Right renal pelvis (tissue), 4 donors: ENCODE data around the gene SCYGR8. TPM values are rescaled to one million over a fixed set of nuclear protein-coding genes. Genes with fewer than 3 reads are reported as not detected.
A peak's percentile ranks its signal among the peaks of the same experiment; 100 is the strongest.

Experiments used
- DNase-seq, 4 donors: peaks; one replicate each; pipeline ENCODE4 v3.0.0-alpha.2; 2013; ENCODE audit warnings: low read depth in 4 of 4, low spot score in 3 of 4, missing footprints in 1 of 4
- polyA plus RNA-seq, 4 donors: library from polyadenylated mRNA; unstranded; fragments of 120-200 nt; gene quantifications; one replicate each; pipeline ENCODE4 v1.2.1, GENCODE V29; 2013; ENCODE audit not compliant: insufficient read length in 4 of 4

Gene SCYGR8
- polyA plus RNA-seq, 4 donors = not detected

DNA sequence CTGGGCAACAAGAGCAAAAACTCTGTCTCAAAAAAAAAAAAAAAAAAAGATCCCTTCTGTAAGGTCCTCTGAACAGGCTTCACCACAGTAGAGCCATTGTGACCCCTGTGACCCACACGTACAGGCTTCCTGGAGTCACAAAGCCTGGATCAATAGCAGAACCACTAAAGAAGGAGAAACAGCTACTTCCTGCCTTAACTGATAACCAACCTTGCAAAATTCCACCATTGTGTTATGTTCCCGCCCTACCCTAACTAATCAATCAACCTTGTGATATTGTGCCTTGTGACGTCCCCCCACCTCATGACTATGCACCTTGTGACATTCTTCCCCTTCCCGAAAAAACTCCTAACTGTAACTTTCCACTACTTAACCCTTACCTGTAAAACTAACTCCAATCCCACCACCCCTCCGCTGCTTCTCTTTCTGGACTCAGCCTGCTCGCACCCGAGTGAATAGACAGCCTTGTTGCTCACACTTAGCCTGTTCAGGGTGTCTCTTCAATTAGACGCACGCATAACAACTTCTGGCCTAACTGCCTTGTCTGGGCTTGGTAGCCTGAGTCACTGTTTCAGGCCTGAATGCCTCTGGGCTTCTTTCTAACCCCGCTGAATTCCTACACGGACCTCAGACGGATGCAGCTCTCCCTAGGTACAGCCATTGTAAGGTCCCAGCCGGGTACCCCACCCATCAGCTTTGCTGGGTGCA, 13.9 kb downstream of the SCYGR8 start:
- no peak for DNase-seq

DNA sequence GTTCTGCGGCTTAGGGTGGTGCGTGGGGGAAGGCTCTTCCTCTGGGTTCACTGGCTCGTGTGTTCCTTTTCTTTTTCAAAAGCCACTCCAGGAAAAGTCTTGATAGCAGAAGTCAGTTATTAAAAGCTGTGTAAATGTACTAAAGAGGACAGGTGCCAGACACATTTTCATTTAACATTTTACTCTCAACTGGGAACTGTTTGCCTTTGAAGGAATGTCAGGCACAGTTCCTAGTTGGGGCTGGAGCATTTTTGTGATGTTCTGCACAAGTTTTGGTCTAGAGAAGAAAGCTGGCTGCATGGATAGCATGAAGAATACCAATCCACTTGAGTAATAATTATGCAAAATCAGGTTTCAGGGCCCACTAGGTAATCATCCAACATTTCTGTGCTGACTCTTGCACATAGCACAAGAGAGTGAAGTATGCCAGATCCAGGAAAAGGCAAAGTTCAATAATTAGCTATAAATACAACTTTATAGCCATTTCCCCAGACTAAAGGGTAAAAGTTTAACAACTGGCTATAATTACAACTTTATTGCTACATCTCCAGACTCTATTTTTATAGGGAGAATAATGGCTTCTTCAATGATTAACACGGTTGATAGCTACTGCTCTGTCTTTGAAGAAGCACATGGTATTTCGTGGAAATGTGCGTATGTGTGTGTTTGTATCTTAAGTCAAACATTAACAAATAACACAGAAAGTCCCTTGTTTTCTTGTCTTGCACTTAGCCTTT, 16.2 kb downstream of the SCYGR8 start:
- peak in 3 of 4 donors; percentile 29 to 71 (median 45) for DNase-seq

DNA sequence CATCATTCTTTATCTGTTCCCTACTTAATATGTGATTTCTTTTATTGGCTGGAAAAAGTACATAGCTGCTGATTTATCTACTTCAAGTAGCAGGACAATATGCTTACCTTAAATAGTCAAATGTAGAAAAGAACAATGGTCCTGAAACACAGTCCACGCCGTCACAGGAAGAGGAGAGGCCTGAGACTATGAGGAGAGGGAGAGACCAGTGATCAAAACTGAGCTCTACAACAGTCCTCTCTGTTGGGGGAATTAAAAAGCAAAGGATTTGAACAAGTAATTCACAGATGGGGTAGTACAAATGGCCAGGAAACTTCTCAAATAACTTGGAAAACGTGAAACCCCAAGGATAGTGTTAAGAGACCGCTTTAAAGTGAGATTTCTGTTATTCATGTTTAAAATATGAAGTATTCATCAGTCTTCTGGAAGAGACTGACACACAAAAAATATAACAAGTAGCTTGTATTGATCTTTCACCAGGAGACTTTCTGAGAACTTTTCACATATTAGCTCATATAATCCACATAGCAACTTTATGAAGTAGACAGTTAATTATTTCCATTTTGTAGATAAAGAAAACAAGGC, 20.2 kb downstream of the SCYGR8 start:
- DNase-seq = no peak

- DNase-seq = peak in 3 of 4 donors; percentile 63 to 68 (median 65)
These were observed 20.7 kb downstream of the SCYGR8 start for GRCh38 chr2:227766373-227766883.

- DNase-seq = no peak
These were observed 22.1 kb downstream of the SCYGR8 start for GRCh38 chr2:227767830-227768229.

DNA sequence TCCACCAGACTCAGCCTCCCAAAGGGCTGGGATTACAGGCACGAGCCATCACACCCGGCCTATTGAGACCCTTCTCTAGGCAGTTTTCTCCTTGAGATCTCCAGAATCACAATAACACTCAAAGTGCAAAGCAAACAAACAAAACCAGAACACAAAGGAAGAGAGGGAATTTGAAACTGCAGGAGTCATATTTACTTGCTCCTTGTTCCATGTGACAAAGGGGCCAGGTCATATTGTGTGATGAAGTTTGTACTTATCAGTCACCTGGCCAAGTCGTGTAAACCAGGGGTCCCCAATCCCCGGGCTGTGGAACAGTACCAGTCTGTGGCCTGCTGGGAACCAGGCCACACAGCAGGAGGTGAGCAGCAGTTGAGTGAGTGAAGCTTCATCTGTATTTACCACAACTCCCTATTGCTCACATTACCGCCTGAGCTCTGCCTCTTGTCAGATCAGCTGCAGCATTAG, 26.5 kb downstream of the SCYGR8 start:
- DNase-seq = no peak

DNA sequence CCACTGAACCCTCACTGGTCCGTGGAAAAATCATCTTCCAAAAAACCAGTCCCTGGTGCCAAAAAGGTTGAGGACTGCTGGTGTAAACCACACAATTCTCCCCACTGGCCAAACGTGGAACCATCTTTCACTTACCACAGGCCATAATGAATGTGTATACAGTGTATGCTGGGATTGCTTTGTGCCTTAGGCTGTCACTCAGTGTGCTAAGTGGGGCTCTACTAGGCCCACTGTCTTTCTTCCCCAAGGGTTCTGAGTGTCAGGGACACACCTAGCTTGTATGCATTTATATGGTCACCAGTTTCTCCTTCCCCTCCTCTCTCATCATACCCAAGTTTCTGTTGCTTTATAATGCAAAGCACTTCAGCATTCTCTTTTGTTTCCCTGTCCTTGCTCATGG, 27.2 kb downstream of the SCYGR8 start:
- no peak for DNase-seq

DNA sequence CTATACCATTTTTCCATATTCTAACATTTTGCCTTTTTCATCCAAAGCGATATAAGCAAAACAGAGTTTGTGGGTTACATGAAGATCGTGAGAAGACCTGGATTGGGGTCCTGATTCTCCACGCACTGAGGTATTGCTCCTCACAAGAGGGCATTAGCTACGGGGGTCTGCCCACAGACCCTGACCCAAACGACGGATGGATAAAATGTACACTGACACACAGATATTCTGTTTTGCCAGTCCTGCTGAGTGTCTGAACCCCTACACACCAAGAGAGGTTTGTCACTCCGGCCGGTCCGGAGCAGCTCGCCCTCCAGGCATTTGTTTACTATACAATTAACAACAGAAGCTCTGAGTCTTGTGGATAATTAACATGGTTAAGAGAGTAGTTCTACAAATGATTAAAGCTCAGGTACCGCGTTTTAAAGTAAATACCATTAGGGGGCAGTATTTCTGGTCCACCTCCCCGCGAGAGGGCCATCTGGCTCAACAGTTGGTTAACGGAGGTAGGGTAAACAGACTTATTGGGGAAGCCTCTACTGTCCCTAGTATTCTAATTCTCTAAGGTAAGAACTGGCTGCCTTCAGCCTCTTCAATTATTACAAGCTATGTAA, 28.4 kb downstream of the SCYGR8 start:
- DNase-seq = no peak

GRCh38 chr2:227774895-227775842, 29.5 kb downstream of the SCYGR8 start:
- DNase-seq = no peak

GRCh38 chr2:227780981-227781615, 35.4 kb downstream of the SCYGR8 start:
- no peak for DNase-seq

GRCh38 chr2:227781841-227782240, 36.1 kb downstream of the SCYGR8 start:
- no peak for DNase-seq

GRCh38 chr2:227782804-227783203, 37.1 kb downstream of the SCYGR8 start:
- DNase-seq = no peak

- no peak for DNase-seq
These were observed 37.9 kb downstream of the SCYGR8 start for GRCh38 chr2:227783404-227784138.

- no peak for DNase-seq
These were observed 39.6 kb downstream of the SCYGR8 start for GRCh38 chr2:227785293-227785692.

- no peak for DNase-seq
These were observed 42.9 kb downstream of the SCYGR8 start for GRCh38 chr2:227788561-227789018.

DNA sequence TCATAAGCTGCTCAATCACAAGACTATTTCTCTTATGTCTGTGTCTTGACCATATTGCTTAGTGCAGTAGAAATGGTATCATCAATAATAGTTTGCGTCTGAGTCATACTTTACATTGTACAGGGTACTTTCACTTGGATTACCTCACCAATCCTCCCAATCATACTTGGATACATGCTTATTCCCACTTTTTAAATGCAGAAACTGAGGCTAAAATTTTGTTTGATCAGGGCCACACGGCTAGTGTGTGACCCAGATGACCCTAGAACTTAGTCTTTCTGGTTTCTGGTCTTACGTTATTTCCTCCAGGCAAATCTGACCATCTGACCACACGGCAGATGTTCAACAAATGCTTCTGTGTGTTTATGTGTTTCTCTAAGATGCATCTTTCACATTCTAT, 44.1 kb downstream of the SCYGR8 start:
- DNase-seq = no peak

GRCh38 chr2:227793148-227793712, 47.5 kb downstream of the SCYGR8 start:
- no peak for DNase-seq
